ENCODE data around the gene GLYATL1. TPM values are rescaled to one million over a fixed set of nuclear protein-coding genes. Genes with fewer than 3 reads are reported as not detected.
"Not testable (repeated sequence)": the region's sequence is repeated elsewhere in the genome, so short reads cannot be mapped to it uniquely, and the experiment has no call there.

GLYATL1 gene
- total RNA-seq, 1 experiment from 2014 or later = not detected

DNA sequence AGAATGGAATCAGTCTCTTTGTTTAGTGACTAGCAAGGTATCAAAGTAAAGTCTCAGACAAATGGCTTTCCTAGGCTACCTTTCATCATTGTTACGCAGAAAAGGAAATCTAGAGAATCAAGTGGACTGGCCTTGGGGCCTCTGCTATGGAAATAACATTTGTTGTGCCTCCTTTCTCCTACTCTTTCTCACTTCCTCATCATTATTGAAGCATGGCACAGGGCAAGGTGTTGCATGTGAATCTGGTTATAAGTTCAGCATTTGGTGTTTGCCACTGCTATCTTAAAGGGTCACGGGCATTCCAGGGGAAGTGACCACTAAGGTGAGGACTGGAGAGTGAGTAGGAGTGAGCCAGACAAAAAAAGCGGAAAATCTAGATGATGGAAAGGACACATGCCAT lies 54.9 kb downstream of the GLYATL1 start:
- no peak for DNase-seq (ENCODE audit: low spot score)

DNA sequence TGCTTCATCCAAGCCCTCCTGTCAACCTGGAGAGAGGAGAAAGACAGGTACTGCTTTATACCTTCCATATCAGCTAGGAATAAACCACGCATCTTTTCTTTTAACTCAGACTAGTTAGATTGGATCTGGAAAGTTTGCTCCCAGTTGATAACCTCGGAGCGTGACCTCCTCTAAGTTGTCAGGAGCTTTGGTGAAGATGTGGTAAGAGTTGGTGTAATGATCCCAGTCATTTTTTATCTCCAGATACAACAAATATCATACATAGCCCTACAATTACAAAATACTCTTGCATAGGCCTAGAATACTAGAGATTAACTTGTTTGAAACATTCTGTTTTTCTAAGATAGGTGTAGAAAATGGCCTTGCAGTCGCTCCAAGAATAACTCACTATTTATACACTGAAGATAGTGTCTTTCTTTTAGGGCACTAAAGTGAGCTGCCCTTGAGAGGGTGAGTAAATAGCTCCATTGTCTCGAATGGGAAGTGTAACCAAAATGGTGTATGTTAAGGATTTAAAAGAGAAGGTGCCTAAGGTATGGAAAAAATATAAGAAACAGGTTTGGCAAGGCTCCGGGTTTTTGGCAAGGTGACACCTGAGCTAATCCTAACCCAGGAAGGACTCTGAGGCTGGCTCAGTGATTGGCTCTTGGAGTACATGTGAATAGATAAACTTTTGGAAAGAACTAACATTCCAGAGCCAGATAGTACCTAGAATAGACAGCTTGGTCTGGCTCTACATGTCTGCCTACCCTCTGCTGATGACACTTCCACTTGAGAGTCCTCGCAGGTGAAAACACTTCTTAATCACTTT lies 59.4 kb downstream of the GLYATL1 start:
- no peak for DNase-seq (ENCODE audit: low spot score)

DNA sequence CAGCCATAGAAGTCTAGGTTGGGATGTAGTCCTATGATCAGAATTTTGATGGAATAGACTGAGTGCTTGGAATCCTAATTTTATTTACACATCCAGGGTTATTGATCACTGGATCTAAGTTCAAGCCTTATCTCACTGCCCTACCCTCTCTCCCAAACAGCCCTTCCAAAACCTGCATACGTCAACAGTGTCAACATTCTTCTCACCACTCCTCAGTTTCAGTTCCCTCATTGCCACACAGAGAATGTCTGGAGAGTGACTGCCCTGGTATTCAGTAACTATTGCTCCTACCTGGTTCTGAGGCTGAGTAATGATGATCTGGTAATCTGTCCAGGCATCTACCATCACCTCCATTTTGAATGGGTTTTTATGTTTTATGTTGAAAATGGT lies 60.0 kb downstream of the GLYATL1 start:
- DNase-seq (ENCODE audit: low spot score) = no peak

DNA sequence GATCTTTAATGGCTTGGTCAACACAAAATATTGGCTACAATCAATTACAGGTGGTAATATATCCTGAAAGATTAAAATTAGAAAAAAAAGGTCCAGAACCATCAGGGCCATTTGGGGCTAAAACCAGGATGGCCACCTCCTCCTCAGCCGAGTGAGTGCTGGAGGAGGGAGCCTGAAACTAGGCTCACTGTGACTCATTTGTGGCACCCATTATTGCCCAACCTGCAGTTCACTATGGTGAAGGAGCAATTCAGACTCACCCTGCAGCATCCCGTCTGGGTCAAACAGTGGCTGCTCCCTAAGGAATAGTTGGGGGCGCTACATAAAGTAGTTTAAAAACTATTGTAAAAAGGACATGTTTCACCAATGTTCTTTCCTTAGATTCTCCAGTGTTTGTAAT lies 60.7 kb downstream of the GLYATL1 start:
- DNase-seq (ENCODE audit: low spot score) = no peak

DNA sequence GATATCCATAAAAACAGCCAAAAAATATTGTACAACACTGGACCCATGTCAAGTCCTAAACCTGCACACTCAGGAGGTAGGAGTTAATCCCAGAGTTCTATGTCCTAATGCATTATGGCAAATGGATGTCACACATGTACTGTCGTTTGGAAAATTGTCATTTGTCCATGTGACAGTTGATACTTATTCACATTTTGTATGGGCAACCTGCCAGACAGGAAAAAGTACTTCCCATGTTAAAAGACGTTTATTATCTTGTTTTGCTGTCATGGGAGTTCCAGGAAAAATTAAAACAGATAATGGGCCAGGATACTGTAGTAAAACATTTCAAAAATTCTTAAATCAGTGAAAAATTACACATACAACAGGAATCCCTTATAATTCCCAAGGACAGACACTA lies 62.7 kb downstream of the GLYATL1 start:
- DNase-seq (ENCODE audit: low spot score) = not testable (repeated sequence)

Other genes with a start within 250 kb of the GLYATL1 start
- gene GLYAT, start 207.5 kb upstream of the GLYATL1 start, total RNA-seq (2014; rRNA removed; shearing (Covaris generic)) = not detected in 2 replicates
- gene GLYATL2, start 94.8 kb upstream of the GLYATL1 start, total RNA-seq (2014; rRNA removed; shearing (Covaris generic)) = not detected in 2 replicates
- not detected in 2 replicates for gene GLYATL1B, start 146.8 kb downstream of the GLYATL1 start, total RNA-seq (2014; rRNA removed; shearing (Covaris generic))
- gene FAM111B, start 167.7 kb downstream of the GLYATL1 start, total RNA-seq (2014; rRNA removed; shearing (Covaris generic)) = 19.5 and 21.0 TPM in 2 replicates
- gene FAM111A, start 203.4 kb downstream of the GLYATL1 start, total RNA-seq (2014; rRNA removed; shearing (Covaris generic)) = 43.6 and 51.9 TPM in 2 replicates
- 20.8 and 22.6 TPM in 2 replicates for gene DTX4, start 232.6 kb downstream of the GLYATL1 start, total RNA-seq (2014; rRNA removed; shearing (Covaris generic))

All from HT-29 (cell line).